ENCODE results near the gene DNAJB13. TPM values are rescaled to one million over a fixed set of nuclear protein-coding genes. Genes with fewer than 3 reads are reported as not detected.

The DNAJB13 gene
- polyA plus RNA-seq, 1 donor from 2014 or later, result not detected

GRCh38 chr11:73907191-73907590, 43.6 kb upstream of the DNAJB13 start:
- no peaks in the 10 kb centered on the region for H3K27me3 ChIP-seq (ENCODE audit: insufficient read depth, low read depth, low read length)
- H4K20me1 ChIP-seq (ENCODE audit: insufficient read depth), result no peaks in the 10 kb centered on the region
- H3K9me3 ChIP-seq (ENCODE audit: low read length), result no peaks in the 10 kb centered on the region
- H3K36me3 ChIP-seq (ENCODE audit: insufficient read depth, low read length), result peaks cover 10% of the 10 kb centered on the region
- no peak overlapping the region for H3K4me3 ChIP-seq (ENCODE audit: low read length)
- TF ChIP-seq MXI1 (conservative IDR thresholded peaks at IDR 0.05; ENCODE audit: poor library complexity, severe bottlenecking) (no peak), EZH2 (IDR thresholded peaks at IDR 0.05; ENCODE audit: borderline replicate concordance, insufficient read depth, low read length, poor library complexity, severe bottlenecking) (no peak), CTCF (IDR thresholded peaks at IDR 0.05; ENCODE audit: poor library complexity, severe bottlenecking) (no peak), REST (IDR thresholded peaks at IDR 0.05; ENCODE audit: borderline replicate concordance) (no peak), TAF1 (IDR thresholded peaks at IDR 0.05; ENCODE audit: low read depth) (no peak), RAD21 (conservative IDR thresholded peaks at IDR 0.05) (no peak), POLR2AphosphoS5 (IDR thresholded peaks at IDR 0.05) (no peak), SMC3 (conservative IDR thresholded peaks at IDR 0.05; ENCODE audit: poor library complexity) (no peak), EP300 (conservative IDR thresholded peaks at IDR 0.05; ENCODE audit: poor library complexity, severe bottlenecking) (no peak)
- H3K79me2 ChIP-seq (replicated peaks; ENCODE audit: insufficient read depth, low read length), result no peaks in the 10 kb centered on the region
- no peaks in the 10 kb centered on the region for H3K9me2 ChIP-seq (ENCODE audit: insufficient read depth, low read length)
- H3K4me2 ChIP-seq (ENCODE audit: low read length), result no peak overlapping the region
- H3K9ac ChIP-seq (ENCODE audit: low read length), result no peak overlapping the region
- no peak overlapping the region for H3K27ac ChIP-seq (ENCODE audit: low read length)
- no peaks in the 10 kb centered on the region for H3F3A ChIP-seq (ENCODE audit: insufficient read depth, low read length, poor library complexity, severe bottlenecking)
- no peak overlapping the region for H2AFZ ChIP-seq (ENCODE audit: low read depth, low read length)

- Histone ChIP-seq H3K9ac (ENCODE audit: low read length) (no peak overlapping the region), H2AFZ (ENCODE audit: low read depth, low read length) (no peak overlapping the region), H3K4me3 (ENCODE audit: low read length) (no peak overlapping the region), H4K20me1 (ENCODE audit: insufficient read depth) (no peaks in the 10 kb centered on the region), H3K27me3 (ENCODE audit: insufficient read depth, low read depth, low read length) (no peaks in the 10 kb centered on the region), H3K36me3 (ENCODE audit: insufficient read depth, low read length) (peaks cover 10% of the 10 kb centered on the region), H3K9me2 (ENCODE audit: insufficient read depth, low read length) (no peaks in the 10 kb centered on the region), H3K9me3 (ENCODE audit: low read length) (no peaks in the 10 kb centered on the region), H3F3A (ENCODE audit: insufficient read depth, low read length, poor library complexity, severe bottlenecking) (no peaks in the 10 kb centered on the region), H3K79me2 (replicated peaks; ENCODE audit: insufficient read depth, low read length) (no peaks in the 10 kb centered on the region), H3K4me2 (ENCODE audit: low read length) (no peak overlapping the region), H3K27ac (ENCODE audit: low read length) (no peak overlapping the region)
- no peak for TF ChIP-seq REST (IDR thresholded peaks at IDR 0.05; ENCODE audit: borderline replicate concordance)
- no peak for TF ChIP-seq RAD21 (conservative IDR thresholded peaks at IDR 0.05)
- no peak for TF ChIP-seq TAF1 (IDR thresholded peaks at IDR 0.05; ENCODE audit: low read depth)
- TF ChIP-seq POLR2AphosphoS5 (IDR thresholded peaks at IDR 0.05), result no peak
- no peak for TF ChIP-seq EP300 (conservative IDR thresholded peaks at IDR 0.05; ENCODE audit: poor library complexity, severe bottlenecking)
- TF ChIP-seq SMC3 (conservative IDR thresholded peaks at IDR 0.05; ENCODE audit: poor library complexity), result no peak
- no peak for TF ChIP-seq CTCF (IDR thresholded peaks at IDR 0.05; ENCODE audit: poor library complexity, severe bottlenecking)
These were observed 38.8 kb upstream of the DNAJB13 start for GRCh38 chr11:73912026-73912425.
